Muscle layer of duodenum (tissue), 2 donors: ENCODE data around the gene MATCAP1.

ENCODE experiments used
- H3K27ac ChIP-seq: one replicate; pipeline ENCODE4 v1.7.0; 2013; ENCODE audit warnings: mild to moderate bottlenecking, low read length
- H3K27me3 ChIP-seq: one replicate; pipeline ENCODE4 v1.7.0; 2013; ENCODE audit warnings: low read depth, mild to moderate bottlenecking, control low read depth, low read length
- H3K36me3 ChIP-seq, 2 donors: one replicate each; pipeline ENCODE4 v1.7.0; 2013; ENCODE audit warnings: low read length in 2 of 2, control low read depth in 1 of 2, mild to moderate bottlenecking in 1 of 2; ENCODE audit not compliant: insufficient read depth in 2 of 2, control insufficient read depth in 1 of 2
- H3K4me1 ChIP-seq, 2 donors: one replicate each; pipeline ENCODE4 v1.7.0; 2013; ENCODE audit warnings: low read length in 2 of 2, mild to moderate bottlenecking in 2 of 2, control low read depth in 1 of 2, moderate library complexity in 1 of 2; ENCODE audit not compliant: insufficient read depth in 2 of 2, control insufficient read depth in 1 of 2
- H3K4me3 ChIP-seq, 2 donors: one replicate each; pipeline ENCODE4 v1.7.0; 2013; ENCODE audit warnings: low read length in 2 of 2, low read depth in 1 of 2, mild to moderate bottlenecking in 1 of 2
- H3K9me3 ChIP-seq, 2 donors: one replicate each; pipeline ENCODE4 v1.7.0; 2013; ENCODE audit warnings: low read length in 2 of 2, control low read depth in 1 of 2, mild to moderate bottlenecking in 1 of 2; ENCODE audit not compliant: control insufficient read depth in 1 of 2
- donor health status: healthy.

The MATCAP1 gene

DNA sequence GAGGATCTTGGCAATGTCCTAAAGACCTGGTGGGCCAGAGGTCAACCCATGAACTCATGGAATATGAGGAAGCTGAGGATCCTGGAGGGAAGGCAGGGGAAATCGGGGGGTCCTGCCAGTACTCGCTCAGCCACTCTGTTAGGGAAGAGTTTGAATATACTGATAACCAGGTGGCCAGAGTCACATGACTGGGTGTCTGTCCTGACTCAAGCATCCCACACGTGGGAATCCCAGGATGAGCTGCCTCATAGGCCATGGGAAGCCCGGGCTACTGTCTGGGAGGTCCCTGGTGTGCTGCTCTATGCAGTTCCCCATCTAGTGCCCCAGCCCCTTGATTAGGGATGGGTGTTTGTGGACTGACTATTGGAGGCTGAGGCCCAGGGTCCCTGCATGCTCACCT lies 4.6 kb upstream of the MATCAP1 start:
- no peaks in the 10 kb centered on the region for H3K9me3 ChIP-seq
- H3K27me3 ChIP-seq, result no peaks in the 10 kb centered on the region
- no peaks in the 10 kb centered on the region for H3K36me3 ChIP-seq
- peaks cover 8 to 36% of the 10 kb centered on the region in 2 donors for H3K4me1 ChIP-seq
- no peak overlapping the region for H3K4me3 ChIP-seq
- H3K27ac ChIP-seq, result no peak overlapping the region

DNA sequence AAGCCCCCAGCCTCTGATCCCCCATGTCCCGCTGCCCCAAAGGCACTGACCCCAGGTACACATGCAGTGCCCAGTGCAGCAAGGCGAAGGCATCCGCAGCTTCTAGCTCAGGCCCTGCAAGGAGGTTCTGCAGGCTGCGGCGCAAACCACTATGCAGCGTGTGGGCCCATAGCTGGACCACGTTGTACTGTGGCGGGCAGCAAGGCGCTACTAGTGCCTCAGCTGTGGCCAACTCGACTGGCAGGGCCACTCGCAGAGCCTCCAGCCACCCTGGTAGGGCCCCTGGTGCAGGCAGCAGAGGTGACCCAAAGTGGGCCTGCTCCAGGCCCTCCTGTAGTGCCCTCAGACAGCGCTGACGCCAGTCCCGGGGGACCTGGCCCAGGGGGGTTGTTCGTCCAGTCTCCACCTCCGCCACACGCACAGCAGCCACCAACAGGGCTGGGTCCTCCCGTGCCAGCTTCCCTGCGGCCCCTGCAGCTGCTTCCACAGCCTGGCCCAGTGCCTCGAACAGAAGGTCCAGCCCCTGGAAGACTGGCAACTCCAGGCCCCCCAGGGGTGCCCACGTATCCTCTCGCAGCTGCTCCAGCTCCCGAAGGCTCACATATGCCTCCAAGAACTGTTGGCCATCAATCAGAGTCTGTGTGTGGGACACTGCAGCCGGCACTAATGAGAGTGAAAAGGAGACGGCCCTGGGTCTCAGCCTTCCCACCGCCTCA lies 3.6 kb upstream of the MATCAP1 start:
- H3K4me1 ChIP-seq, result peaks cover 6 to 34% of the 10 kb centered on the region in 2 donors
- H3K9me3 ChIP-seq, result no peaks in the 10 kb centered on the region
- H3K36me3 ChIP-seq, result no peaks in the 10 kb centered on the region
- no peak overlapping the region for H3K27ac ChIP-seq
- no peaks in the 10 kb centered on the region for H3K27me3 ChIP-seq
- H3K4me3 ChIP-seq, result no peak overlapping the region

DNA sequence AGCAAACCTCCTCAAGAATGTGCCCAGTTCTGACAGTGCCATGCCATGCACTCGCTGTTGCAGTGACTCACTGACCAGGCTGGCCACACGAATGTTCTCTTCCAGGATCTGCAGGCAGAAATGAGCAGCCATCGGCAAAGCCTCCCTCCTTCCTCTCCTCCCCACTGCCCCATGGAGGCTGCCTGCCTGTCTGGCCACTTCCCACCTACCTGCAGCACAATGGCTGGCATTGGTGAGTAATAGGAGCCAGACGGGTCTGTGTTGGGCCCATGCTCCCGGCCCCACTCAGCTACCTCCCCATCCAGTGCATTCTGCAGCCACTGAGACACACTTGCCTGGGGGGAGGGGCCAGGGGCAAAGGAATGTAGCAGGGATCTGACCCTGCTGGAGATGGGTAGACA lies 2.8 kb upstream of the MATCAP1 start:
- Histone ChIP-seq H3K36me3 (no peaks in the 10 kb centered on the region), H3K4me1 (peaks cover 9 to 34% of the 10 kb centered on the region in 2 donors), H3K27ac (no peak overlapping the region), H3K9me3 (no peaks in the 10 kb centered on the region), H3K27me3 (no peaks in the 10 kb centered on the region), H3K4me3 (no peak overlapping the region)

DNA sequence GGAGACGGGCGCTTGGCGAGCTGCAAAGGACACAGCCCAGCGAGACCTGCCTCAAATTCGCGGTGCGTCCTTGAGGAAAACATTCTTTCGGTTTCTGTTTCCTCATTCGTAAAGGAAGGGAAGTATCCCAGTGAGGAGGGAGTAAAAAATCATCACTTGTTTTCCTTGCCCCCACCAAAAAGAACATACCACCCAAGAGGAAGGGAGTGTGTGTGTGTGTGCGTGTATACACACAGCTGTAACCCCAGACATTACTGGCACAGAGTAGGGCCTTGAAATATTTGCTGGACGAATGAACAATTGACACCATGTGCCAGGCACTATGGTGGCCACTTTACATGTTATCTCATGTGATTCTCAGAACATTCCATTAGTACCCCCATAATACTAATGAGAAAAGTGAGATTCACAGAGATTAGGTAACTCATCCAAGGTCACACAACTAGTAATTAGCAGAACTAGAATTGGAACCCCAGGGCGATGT lies 1.9 kb upstream of the MATCAP1 start:
- Histone ChIP-seq H3K27me3 (no peaks in the 10 kb centered on the region), H3K36me3 (no peaks in the 10 kb centered on the region), H3K4me3 (peak overlapping the region in 1 of 2 donors; percentile 85), H3K27ac (no peak overlapping the region), H3K9me3 (no peaks in the 10 kb centered on the region), H3K4me1 (peaks cover 9 to 32% of the 10 kb centered on the region in 2 donors)

DNA sequence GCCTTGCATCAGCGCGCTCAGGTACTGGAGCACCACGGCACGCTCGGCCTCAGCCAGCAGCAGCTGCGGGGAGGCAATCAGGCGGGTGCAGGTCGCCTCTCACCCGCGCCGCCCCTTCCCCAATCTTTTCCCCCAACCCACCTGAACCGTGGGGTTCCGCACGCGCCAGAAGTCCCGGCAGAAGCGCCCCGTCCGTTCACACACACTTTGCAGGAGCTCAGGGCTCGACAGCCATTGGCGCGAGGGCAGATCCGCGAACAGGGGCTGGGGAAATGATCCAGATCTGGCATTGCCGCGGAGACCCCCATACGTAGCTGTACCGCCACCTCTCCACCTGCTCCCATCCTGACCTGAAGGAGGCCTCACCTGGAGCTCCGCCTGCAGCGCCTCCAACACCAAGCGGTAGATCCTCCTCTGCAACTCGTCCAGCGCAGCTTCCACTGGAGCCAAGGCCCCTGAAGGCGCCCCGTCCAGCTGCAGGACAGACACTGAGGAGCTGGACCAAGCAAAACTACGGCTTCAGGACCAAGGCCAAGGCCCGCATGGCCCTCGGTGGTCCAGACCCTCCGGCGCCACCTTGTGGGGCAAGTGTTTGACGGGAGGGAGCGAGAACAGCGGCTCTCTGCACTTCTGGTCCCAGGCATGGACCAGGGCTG lies 1.4 kb upstream of the MATCAP1 start:
- Histone ChIP-seq H3K27ac (no peak overlapping the region), H3K27me3 (no peaks in the 10 kb centered on the region), H3K4me3 (peak overlapping the region in 1 of 2 donors; percentile 85), H3K4me1 (peaks cover 9 to 32% of the 10 kb centered on the region in 2 donors), H3K36me3 (no peaks in the 10 kb centered on the region), H3K9me3 (no peaks in the 10 kb centered on the region)

DNA sequence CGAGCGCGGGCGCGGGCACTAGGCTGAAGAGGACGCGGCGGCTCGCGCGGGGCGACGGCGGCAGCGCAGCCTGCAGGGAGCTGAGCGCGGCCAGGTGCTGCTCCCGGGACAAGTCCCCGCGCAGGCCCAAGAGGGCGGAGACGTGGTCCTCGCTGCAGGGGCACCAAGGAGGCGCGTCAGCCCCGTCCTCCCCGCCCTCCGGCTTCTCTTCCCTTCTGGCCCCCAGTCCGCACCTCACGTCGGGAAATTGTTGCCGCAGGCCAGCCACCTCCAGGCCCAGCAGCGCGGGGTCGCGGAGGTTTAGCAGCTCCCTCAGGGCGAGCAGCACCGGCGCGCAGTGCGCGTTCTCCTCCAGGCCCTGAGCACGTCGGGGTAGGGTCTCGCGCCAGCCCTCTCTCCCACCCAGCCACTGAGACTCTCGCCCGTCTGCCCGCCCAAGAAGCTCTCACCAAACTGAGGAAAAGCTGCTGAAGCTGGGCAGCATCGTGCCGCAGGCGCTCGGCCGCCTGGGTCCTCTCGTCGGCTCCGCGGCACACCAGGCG lies 761 bp upstream of the MATCAP1 start:
- H3K4me3 ChIP-seq, result peak overlapping the region; percentile 53 to 85
- peaks cover 9 to 32% of the 10 kb centered on the region in 2 donors for H3K4me1 ChIP-seq
- H3K36me3 ChIP-seq, result no peaks in the 10 kb centered on the region
- H3K9me3 ChIP-seq, result no peaks in the 10 kb centered on the region
- H3K27me3 ChIP-seq, result no peaks in the 10 kb centered on the region
- no peak overlapping the region for H3K27ac ChIP-seq

DNA sequence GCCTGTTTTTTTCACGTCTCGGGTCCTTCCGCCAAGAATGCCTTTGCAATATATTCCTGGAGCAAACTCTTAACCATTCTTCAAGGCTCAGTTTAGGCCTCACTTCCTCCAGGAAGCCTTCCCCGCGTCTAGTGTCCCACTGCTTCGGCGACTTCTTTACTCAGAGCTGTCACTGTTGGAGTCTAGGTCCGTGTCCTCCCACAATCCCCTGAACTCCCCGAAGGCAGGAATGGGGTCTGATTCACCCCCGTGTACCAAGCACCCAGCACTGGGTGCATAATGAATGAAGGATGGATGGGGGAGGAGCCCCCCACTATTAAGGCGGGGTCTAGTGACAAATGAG lies 508 bp downstream of the MATCAP1 start:
- peak overlapping the region; percentile 53 to 85 for H3K4me3 ChIP-seq
- H3K36me3 ChIP-seq, result no peaks in the 10 kb centered on the region
- peaks cover 9 to 38% of the 10 kb centered on the region in 2 donors for H3K4me1 ChIP-seq
- H3K27ac ChIP-seq, result peak overlapping the region; percentile 79
- H3K27me3 ChIP-seq, result no peaks in the 10 kb centered on the region
- no peaks in the 10 kb centered on the region for H3K9me3 ChIP-seq

DNA sequence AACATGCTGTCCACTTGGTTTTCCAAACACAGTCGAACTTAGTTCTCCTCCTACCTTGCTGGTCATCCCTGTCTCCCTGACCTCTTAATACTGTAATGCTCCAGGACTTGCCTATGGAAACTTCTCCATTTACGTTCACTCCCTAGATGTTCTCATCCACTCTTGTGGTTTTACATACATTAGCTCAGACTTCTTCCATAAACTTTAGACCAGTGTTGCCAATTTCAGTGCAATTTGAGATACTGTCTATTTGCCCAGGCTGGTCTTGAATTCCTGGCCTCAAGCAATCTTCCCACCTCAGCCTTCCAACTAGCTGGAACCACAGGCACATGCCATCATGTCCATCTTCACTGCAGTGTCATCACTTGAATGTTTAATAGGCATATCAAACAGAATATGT lies 1.5 kb downstream of the MATCAP1 start:
- no peak overlapping the region for H3K27ac ChIP-seq
- peaks cover 9 to 47% of the 10 kb centered on the region in 2 donors for H3K4me1 ChIP-seq

DNA sequence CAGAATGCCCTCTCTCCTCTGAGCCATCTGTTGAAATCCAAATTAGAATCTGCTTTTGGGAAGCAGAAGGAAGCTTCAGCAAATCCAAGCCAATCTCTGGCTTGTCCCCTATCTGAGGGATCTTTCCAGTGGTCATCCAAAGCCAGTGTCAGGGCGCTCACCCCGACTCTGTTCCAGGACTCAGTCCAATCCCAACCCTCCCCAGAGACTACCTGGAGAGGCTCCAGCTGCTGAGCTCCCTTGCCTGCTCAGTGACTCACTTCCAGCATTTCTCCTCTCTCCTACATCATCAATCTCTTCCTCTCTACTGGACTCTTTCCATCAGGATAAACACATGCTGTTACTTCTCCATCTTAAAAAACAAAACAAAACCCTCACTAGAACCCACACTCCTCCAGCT lies 2.4 kb downstream of the MATCAP1 start:
- Histone ChIP-seq H3K4me1 (peaks cover 9 to 47% of the 10 kb centered on the region in 2 donors), H3K9me3 (no peaks in the 10 kb centered on the region), H3K4me3 (no peak overlapping the region), H3K36me3 (no peaks in the 10 kb centered on the region), H3K27ac (no peak overlapping the region), H3K27me3 (no peaks in the 10 kb centered on the region)

More for the DNA sequence above, 1.5 kb downstream of the MATCAP1 start:
- H3K36me3 ChIP-seq, result no peaks in the 10 kb centered on the region
- no peaks in the 10 kb centered on the region for H3K27me3 ChIP-seq
- no peak overlapping the region for H3K4me3 ChIP-seq
- no peaks in the 10 kb centered on the region for H3K9me3 ChIP-seq

DNA sequence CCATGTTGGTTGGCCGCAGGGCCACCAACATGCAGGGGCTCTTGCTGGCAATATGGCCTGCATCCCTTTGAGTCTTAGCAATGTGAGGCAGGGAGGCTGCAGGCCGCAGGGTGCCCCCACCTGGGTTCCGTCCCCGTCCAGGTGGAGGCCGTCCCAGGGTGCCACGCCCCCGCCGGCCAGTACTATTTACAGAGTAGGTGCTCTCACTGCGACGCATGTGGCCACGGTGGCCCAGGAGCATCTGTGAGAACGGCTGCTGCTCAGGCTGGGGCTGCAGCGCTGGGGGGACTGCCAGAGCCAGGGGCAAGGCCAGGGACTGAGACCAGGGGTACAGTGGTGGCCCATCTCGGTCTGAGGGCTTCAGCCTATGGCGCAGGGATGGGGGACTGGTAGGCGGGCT lies 3.6 kb downstream of the MATCAP1 start:
- peaks cover 9 to 39% of the 10 kb centered on the region in 2 donors for H3K4me1 ChIP-seq
- no peaks in the 10 kb centered on the region for H3K36me3 ChIP-seq
- H3K9me3 ChIP-seq, result no peaks in the 10 kb centered on the region
- no peak overlapping the region for H3K27ac ChIP-seq
- H3K4me3 ChIP-seq, result no peak overlapping the region
- no peaks in the 10 kb centered on the region for H3K27me3 ChIP-seq

DNA sequence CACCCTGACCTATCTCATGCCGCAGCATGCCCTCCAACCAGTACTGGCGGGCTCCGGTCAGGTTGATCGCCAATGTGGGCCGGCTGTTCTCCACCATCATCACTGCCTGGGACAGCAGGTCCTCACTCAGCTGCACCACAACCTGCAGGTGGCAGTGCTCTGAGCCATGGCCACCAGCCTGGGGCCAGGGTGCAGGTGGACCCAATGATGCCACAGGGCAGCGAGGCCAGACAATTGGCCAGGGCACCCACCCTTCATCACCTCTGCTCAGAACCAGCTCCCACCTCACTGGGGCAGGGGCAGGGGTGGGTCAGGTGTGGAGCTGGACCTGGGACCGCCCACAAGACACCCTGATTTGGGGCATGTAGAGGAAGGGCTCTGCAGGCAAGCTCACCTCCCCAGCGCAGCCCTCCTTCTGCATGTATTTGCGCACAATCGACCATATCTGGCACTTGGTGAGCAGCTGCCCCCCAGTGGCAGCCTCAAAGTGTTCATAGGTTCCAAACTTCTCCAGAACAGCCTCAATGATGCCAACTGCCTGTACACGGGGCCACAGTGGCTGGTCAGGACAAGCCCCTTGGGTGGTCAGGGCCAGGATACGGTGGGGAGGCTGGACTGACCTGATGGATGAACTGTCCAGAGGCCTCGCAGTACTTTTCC lies 4.2 kb downstream of the MATCAP1 start:
- H3K9me3 ChIP-seq, result no peaks in the 10 kb centered on the region
- peaks cover 9 to 37% of the 10 kb centered on the region in 2 donors for H3K4me1 ChIP-seq
- no peak overlapping the region for H3K4me3 ChIP-seq
- H3K36me3 ChIP-seq, result no peaks in the 10 kb centered on the region
- no peak overlapping the region for H3K27ac ChIP-seq
- H3K27me3 ChIP-seq, result no peaks in the 10 kb centered on the region
